ENCODE measurements around the gene BCCIP.

Gene BCCIP

DNA sequence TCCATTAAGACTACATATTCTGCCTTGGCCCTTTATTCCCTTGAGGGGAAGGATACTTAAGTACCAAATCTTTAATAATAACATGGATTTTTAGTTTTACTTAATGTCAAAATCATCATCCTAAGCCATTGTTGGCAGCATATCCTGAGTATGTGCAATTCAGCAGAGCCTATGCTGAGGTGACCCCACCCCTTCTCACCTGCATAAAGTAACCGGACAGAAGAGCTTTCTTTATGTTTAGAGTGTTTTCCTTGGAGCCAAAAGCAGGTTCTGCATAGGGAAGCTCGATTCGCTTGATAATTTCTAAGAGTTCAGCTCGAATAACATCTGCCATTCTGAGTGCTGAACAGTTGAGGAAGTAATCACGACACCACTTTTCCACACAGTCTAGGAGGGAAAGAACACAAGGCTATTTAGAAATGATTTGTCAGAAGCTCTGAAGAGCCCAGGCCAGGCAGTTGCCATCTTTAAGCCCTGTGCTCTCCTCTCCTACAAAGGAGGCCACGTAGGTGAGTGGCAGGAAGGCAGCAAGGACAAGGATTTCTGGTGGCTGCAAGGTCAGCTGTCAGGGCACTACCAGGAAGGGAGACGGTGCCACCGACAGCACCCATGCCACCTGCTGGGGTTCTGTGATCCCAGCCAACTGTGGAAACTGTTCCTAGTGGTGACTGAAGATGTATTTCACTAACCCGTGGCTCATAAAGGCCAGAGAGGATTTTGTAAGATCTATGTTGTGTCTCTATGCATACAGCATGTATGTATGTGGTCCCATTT, 15.6 kb downstream of the BCCIP start (continued):
- TF ChIP-seq CREB5 (CRISPR knock-in tag; IDR thresholded peaks at IDR 0.05; ENCODE audit: low read depth): no peak
- TF ChIP-seq ZC3H10 (CRISPR knock-in tag; IDR thresholded peaks at IDR 0.05): no peak
- no peak for TF ChIP-seq CSDC2 (CRISPR knock-in tag; IDR thresholded peaks at IDR 0.05)
- no peak for TF ChIP-seq CSRNP3 (CRISPR knock-in tag; IDR thresholded peaks at IDR 0.05)
- TF ChIP-seq SNAI2 (CRISPR knock-in tag; IDR thresholded peaks at IDR 0.05): no peak
- TF ChIP-seq ARNTL (CRISPR knock-in tag; IDR thresholded peaks at IDR 0.05; ENCODE audit: borderline replicate concordance, low read depth): no peak
- no peak for TF ChIP-seq ZFP30 (CRISPR knock-in tag; IDR thresholded peaks at IDR 0.05)
- TF ChIP-seq TOX (CRISPR knock-in tag; IDR thresholded peaks at IDR 0.05; ENCODE audit: borderline replicate concordance): no peak

DNA sequence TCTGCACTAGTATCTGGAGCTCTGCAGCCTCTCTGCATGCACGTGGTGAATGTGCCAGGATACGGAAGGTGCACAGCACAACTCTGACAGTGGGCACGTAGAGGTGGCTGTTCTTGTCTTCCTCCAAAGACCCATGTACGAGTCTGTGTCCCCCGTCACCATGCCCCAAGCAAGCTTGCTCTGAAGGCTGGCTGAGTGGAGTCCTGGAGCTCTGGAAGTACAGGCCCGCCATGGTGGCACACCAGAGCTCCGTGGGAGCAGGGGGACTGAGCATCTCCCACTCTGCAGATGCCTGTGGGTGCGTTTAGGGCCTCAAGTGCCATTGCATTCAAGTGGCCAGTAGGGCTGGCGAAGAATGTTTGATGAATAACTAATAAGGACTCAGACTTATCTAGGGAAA, 17.1 kb downstream of the BCCIP start:
- no peak for ATAC-seq
- TF ChIP-seq OSR1 (CRISPR knock-in tag; IDR thresholded peaks at IDR 0.05) (no peak), ZNF565 (CRISPR knock-in tag; conservative IDR thresholded peaks at IDR 0.05; ENCODE audit: low read depth) (no peak), PPARA (CRISPR knock-in tag; IDR thresholded peaks at IDR 0.05; ENCODE audit: borderline replicate concordance) (no peak), ESRRG (CRISPR knock-in tag; IDR thresholded peaks at IDR 0.05) (no peak), ZNF70 (CRISPR knock-in tag; IDR thresholded peaks at IDR 0.05) (no peak), ISL1 (CRISPR knock-in tag; IDR thresholded peaks at IDR 0.05) (no peak), PATZ1 (CRISPR knock-in tag; IDR thresholded peaks at IDR 0.05; ENCODE audit: borderline replicate concordance) (no peak), RARB (CRISPR knock-in tag; IDR thresholded peaks at IDR 0.05) (no peak), CSDC2 (CRISPR knock-in tag; IDR thresholded peaks at IDR 0.05) (no peak), POU6F1 (CRISPR knock-in tag; IDR thresholded peaks at IDR 0.05; ENCODE audit: borderline replicate concordance, low read depth) (no peak), BACH2 (CRISPR knock-in tag; IDR thresholded peaks at IDR 0.05; ENCODE audit: borderline replicate concordance) (no peak), TCF4 (CRISPR knock-in tag; IDR thresholded peaks at IDR 0.05; ENCODE audit: borderline replicate concordance) (no peak), ZC3H10 (CRISPR knock-in tag; IDR thresholded peaks at IDR 0.05) (no peak), ZFP3 (CRISPR knock-in tag; IDR thresholded peaks at IDR 0.05) (no peak), CSRNP3 (CRISPR knock-in tag; IDR thresholded peaks at IDR 0.05) (no peak), CREB5 (CRISPR knock-in tag; IDR thresholded peaks at IDR 0.05; ENCODE audit: low read depth) (no peak), GLIS3 (CRISPR knock-in tag; IDR thresholded peaks at IDR 0.05) (no peak), TOX (CRISPR knock-in tag; IDR thresholded peaks at IDR 0.05; ENCODE audit: borderline replicate concordance) (no peak)

DNA sequence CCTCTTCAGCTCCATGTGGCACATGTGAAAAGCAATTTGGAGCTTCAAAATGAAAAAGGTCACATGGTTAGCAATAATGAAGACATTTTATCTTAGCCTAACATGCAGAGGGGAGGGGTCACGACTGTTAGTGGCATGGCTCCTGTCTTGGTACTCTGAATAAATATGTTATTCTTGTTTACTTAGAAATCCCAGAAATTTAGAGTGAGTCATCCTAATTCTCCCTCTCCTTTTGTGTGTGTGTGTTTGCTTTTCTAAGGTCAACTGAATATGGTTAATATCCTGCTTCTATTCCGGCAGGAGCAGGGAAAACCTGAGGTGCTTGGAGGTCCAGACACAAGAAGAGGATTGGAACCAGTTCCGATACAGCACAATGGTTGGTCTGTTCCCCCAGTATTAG, 17.6 kb downstream of the BCCIP start:
- ATAC-seq: no peak
- TF ChIP-seq POU6F1 (CRISPR knock-in tag; IDR thresholded peaks at IDR 0.05; ENCODE audit: borderline replicate concordance, low read depth) (no peak), RARB (CRISPR knock-in tag; IDR thresholded peaks at IDR 0.05) (no peak), SNAI2 (CRISPR knock-in tag; IDR thresholded peaks at IDR 0.05) (no peak), ZNF70 (CRISPR knock-in tag; IDR thresholded peaks at IDR 0.05) (no peak), CREB5 (CRISPR knock-in tag; IDR thresholded peaks at IDR 0.05; ENCODE audit: low read depth) (no peak)

Data from SK-N-SH treated with all-trans-retinoic acid at 6 μM for 48 hours (cell line).